NCI-H2107 treated with DMSO at 0.1 percent for 48 hours (cell line): ENCODE measurements around the gene IGFL2.
"Not testable (repeated sequence)": the region's sequence is repeated elsewhere in the genome, so short reads cannot be mapped to it uniquely, and the experiment has no call there.

Experiments used
- DNase-seq: peaks from one replicate; lab custom pipeline; 2025; ENCODE audit not compliant: unreplicated experiment; lab: John Stamatoyannopoulos, UW

IGFL2 gene

DNA sequence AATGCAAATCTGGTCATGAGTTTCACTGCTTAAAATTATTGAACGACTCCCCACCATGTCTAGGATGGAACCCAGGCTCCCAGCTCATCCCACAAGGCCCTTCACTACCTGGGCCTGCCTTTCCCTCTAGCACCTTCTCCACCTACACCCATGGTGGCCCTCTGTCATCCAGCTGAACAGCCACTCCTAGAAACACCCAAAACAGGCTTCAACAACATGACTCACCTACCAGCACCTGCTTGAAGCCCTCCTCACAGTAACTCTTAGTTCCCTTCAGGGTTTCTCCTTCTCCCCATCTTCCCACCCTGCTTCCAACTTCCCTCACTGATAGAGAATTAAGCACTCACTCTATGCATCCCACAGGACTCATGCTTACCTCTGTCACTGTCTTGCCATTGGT lies 6.6 kb upstream of the IGFL2 start:
- DNase-seq = no peak

DNA sequence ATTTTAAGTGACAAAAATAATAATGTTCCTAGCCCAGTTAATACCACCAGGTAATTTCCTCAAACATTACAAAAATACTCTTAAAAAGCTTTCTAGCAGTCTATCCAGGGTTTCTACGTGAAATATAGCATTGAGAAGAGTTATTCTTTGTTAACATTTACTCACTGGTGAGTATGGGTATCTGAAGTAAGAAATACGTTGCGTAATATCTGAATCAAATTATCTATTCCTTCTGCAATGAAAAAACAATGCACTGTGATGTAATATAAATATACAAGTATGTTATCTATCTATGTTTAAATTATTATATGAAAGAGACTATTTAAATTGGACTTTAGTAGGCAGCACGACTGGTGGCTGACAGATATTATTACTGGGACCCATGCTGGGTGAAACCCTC lies 5.7 kb upstream of the IGFL2 start:
- DNase-seq = no peak

- DNase-seq = no peak
These were observed 3.3 kb upstream of the IGFL2 start for GRCh38 chr19:46144756-46145155.

DNA sequence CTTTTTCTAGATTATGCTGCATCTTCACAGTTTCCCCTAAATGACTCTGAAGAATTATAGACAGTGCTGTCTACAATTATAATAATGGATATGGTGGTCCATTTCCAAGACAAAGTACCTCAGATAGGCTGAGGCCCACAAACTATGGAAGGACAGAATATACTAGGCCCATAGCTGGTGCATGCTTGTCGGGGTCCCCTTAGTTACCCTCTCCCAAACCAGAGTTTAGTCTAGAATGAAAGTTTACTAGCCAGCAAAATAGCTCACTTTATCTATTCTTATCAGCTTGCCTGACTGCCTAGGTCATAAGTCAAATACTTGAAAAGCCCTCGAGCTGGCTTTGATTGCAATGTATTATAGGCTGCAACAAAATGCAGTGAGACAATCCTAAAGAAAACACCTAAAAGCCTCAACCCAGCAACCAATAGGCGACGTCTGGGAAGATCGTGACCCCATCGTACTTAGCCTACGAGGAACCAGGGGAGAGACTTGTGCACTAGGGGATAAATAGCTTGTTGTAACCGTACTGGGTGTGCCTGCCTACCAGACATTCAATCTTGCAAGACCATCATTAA lies 785 bp upstream of the IGFL2 start:
- no peak for DNase-seq

DNA sequence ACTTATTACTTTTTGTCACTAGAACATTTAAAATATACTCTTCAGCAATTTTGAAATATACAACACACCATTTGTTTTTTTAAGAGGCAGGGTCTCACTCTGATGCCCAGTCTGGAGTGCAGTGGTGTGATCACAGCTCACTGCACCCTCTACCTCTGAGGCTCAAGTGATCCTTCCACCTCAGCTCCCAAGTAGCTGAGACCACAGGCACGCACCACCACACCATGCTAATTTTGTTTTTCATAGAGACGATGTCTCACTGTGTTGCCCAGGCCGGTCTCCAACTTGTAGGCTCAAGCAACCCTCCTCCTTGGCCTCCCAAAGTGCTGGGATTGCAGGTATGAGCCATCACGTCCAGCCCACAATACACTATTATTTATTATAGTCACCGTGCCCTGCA lies 2.6 kb downstream of the IGFL2 start:
- DNase-seq = no peak

GRCh38 chr19:46155237-46155636 lies 7.2 kb downstream of the IGFL2 start:
- DNase-seq = no peak

GRCh38 chr19:46159418-46160232 lies 11.6 kb downstream of the IGFL2 start:
- no peak for DNase-seq

GRCh38 chr19:46160233-46160775 lies 12.3 kb downstream of the IGFL2 start:
- DNase-seq = no peak

DNA sequence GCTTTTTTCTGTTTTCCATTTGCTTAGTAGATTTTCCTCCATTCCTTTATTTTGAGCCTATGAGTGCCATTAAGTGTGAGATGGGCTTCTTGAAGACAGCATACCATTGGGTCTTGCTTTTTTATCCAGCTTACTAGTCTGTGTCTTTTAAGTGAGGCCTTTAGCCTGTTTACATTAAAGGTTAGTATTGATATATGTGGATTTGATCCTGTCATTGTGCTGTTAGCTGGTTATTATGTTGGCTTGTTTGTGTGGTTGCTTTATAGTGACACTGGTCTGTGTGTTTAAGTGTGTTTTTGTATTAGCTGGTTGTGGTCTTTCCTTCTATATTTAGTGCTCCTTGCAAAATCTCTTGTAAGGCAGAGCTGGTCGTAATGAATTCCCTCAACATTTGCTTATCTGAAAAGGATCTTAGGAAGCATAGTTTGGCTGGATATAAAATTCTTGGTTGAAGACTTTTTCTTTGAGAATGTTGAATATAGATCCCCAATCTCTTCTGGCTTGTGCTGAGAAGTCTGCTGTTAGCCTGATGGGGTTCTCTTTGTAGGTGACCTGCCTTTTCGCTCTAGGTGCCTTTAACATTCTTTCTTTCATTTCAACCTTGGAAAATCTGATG lies 13.7 kb downstream of the IGFL2 start:
- not testable (repeated sequence) for DNase-seq

DNA sequence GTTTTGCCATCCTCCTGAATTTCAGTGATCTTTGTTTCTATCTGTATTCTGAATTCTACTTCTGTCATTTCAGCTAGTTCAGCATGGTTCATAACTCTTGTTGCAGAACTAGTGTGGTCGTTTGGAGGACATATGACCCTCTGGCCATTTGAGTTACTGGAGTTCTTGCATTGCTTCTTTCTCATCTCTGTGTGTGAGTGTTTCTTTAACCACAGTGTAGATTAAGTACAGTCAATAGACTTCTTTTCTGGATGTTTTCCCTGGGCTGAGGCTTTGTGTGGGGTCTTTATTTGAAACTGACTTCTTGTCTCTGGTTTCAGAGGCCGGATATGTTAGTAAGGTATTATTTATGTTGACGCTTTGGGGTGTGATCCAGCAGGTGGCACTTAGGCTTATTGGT lies 14.7 kb downstream of the IGFL2 start:
- no peak for DNase-seq

GRCh38 chr19:46173886-46174480 lies 25.9 kb downstream of the IGFL2 start:
- DNase-seq = no peak

DNA sequence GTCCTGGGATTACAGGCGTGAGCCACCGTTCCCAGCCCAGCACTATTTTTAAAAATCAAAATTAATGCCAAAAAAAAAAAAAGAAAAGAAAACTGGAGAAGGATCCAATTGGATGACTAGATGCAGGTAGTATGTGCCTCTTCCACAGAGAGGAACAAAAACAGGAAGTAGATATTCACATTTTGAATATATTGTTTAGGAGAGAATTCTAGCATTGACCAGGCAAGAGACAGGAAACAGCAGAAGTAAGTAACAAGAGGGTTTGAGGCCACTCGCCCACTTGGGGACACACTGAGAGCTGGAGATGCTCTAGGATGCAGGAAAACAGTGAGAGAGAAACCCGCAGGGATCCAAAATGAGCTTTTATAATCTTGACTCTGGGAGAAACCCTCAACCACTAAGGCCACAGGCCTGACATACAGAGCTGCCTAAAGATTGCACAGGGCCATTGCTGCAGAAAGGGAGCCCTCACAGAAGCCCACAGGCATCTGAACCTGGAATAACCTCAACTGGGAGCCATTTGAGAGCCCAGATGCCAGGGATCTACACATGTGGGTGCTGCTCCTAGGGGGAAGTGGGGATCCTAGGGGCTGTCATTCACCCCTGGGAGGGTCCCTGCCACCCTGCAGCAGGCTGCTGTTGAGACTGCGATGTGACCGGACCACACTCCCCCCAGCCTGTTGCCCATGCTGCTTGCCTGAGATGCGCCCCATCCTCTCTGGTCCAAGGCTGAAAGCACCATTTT lies 28.2 kb downstream of the IGFL2 start:
- DNase-seq = no peak

- DNase-seq = no peak
These were observed 31.2 kb downstream of the IGFL2 start for GRCh38 chr19:46179076-46179759.

DNA sequence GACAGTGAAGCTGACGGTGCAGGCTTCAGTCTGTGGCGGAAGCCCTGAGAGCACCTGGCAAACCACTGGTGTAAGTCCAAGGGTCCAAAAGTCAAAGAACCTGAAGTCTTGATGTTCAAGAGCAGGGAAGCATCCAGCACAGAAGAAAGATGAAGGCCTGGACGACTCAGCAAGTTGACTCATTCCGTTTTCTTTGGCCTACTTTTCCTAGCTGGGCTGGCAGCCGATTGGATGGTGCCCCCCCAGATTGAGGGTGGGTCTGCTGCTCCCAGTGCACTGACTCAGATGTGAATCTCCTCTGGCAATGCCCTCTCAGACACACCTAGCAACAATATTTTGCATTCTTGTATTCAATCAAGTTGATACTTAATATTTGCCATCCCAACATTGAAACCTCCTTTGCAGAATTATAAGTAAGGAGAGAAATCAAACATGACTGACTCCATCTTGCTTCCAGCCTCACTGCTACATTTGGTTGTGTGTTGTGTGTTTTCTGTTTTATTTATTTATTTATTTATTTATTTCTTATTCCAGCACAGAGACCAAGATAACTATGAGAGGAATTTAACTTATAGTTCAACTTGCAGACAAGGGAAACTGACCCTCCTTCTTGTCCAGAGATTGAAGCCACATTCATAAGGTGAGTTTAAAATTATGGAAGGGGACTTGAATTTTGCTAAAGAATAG lies 32.8 kb downstream of the IGFL2 start:
- DNase-seq = no peak

DNA sequence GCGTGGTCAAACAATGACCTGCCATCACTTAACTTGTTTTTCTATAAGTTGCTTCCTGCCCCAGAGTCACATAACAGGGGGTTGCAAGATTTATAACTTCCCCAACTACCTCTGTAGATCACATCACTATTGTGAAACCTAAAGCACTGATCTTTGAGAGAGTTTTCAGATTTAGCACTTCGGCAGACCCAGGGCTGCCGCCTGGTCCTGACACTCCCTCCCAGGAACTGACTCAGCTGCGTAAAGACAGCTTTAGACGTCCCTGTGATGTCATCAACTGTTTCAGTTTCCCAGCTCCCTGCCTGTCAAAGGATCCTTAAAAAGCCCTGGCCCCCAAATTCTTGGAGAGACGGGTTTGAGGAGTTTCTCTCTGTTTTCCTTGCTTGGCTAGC lies 33.3 kb downstream of the IGFL2 start:
- DNase-seq = no peak

DNA sequence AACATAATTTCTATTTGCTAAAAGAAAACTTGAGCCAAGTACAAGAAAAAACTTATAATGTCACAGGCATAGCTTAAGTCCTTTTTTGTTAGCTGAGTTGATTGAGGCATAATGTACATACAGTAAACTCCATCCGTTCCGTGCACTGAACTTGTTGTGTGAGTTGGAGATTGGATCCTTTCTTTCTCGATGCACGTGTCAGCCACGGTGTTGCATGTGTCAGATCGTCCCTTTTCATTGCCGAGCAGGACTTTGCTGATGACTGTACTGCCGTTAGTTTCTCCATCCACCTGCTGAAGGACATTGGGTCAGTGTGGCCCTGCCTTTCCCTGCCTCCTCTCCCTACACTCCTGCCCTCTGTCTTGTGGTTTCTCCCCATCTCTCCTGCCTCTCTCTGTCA lies 34.4 kb downstream of the IGFL2 start:
- no peak for DNase-seq

DNA sequence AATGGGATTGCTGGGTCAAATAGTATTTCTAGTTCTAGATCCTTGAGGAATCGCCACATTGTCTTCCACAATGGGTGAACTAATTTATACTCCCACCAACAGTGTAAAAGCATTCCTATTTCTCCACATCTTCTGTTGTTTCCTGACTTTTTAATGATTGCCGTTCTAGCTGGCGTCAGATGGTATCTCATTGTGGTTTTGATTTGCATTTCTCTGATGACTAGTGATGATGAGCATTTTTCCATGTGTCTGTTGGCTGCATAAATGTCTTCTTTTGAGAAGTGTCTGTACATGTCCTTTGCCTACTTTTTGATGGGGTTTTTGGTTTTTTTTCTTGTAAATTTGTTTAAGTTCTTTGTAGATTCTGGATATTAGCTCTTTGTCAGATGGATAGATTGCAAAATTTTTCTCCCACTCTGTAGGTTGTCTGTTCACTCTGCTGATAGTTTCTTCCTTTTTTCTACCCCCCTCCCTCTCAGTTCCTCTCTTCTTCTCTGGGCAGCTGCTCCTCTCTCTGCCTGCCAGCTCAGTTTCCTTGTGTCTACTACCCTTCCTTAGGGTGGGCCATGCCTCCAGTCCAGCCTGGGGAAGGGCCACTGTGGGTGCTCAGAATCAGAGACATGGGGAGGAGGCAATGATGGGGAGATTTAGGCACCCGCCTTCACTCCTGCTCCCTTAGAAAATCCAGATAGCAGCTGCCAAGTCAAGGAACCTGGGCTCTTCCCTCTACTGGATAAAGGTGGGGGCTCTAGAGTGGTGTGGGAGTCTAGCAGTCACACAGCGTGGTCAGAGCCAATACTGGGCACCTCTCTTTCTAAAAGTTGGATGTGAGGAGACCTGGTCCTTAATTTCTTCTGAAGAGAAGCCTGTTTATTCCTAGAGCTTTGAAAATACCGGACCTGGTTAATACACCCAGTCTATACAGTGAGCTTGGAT lies 37.0 kb downstream of the IGFL2 start:
- DNase-seq = not testable (repeated sequence)

DNA sequence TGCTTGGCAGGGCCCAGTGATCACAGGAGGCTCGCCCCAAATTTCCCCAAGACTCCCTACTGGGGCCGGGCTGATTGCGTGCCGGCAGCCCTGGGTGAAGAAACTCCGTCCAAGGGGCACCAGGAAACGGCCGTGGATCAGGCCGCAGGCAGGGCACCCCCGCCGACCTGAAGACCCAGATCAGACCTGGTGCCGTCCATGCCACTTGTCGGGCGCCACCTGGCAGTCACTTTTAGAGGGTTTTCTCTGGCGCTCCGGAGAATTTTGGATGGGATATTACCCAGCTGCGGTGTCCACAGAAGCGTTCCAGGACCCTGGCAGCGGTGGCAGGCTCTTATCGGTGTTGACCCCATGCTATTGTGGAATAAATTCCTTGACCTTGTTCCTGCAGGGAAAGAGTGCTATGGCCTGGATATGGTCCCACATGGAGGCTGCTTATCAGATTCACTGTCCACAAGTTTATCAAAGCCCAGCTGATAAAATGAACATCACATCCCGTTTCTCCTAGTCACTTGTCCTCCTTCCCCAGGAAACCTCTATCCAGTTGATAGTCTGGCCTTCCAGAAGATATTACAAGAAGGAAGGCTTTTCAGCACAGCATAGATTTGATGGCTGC lies 38.2 kb downstream of the IGFL2 start:
- DNase-seq = no peak
